ENCODE measurements around the gene PLBD1. TPM values are rescaled to one million over a fixed set of nuclear protein-coding genes. Genes with fewer than 3 reads are reported as not detected.

The PLBD1 gene
- total RNA-seq, 4 donors from 2014 or later: 30.8 to 74.6 (median 40.4) TPM

DNA sequence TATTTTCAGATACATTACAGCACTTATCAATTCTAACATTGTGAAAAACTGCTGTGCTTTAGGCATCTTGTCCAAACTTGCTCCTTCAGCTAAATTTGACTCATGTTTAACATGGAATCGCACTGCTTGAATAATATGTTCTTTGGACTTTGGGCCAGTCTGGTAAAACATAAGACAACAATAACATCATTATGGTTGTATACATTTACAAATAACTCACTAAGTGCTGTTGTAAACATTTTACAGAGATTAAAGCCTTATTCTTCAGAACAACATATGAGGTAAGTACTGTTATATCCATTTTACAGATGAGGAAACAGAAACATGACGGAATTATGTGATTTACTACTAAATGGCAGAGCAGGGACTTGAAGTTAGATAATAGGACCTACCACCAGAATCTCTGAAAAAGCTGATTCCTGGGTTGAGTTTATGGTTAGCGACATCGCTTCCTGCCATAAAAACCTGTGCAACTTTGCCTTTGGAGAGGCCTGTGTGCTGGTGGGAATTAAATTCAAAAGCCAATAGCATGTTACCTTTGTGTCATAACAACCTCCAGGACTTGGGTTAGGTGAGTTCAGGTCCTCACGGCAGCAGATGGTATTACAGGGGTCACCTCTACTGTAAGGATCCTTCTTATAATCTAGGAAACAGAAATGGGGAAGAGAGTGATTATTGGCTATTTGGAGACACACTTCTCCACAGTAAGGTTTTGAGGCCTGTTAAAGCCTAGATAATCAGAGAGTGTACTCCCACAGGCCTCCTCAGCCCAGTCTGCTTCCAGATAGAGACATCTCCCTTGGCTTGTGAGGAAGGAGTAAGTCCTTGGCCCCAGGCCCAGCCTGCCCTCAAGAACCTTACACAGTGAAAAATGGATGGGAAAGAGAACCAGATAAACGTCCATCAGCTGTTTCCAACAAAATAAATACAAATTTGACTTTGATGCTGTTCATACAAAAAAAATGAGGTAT, 61.8 kb downstream of the PLBD1 start:
- in situ Hi-C loops (cut with MboI; ENCODE audit: low pct_ligation_motif_present in 1 of 4, low pct_unique_long_range_greater_than_20kb in 1 of 4, low sequenced_read_pairs in 3 of 4): loop anchor here in 1 of 4 donors (25.0 kb wide), 1 partner anchor 106 kb away; no protein-coding TSS in a partner anchor

DNA sequence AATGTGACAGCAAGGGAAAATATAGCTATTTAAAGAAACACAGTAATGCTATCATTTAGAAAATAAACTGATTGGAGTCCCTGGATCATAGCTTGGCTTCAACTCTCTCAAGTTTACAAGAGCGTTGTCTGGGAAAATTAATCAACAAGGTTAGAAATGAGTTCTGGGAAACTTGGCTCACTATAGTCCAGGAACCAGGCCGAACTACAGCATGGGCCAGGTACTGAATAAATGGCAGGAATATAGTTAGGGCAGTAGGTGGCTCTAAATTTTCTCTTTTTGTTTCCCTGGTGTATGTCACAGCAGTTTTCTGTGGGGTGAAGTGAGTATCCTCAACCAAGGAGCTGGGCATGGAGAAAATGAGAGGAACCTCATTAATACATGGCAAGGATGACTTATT, 72.4 kb downstream of the PLBD1 start:
- DNase-seq: no peak
- Histone ChIP-seq H3K27me3 (no peaks in the 10 kb centered on the region), H3K4me1 (no peaks in the 10 kb centered on the region), H3K4me3 (no peak overlapping the region), H3K36me3 (peaks cover 0 to 60% (median 9%) of the 10 kb centered on the region in 4 donors), H3K9me3 (no peaks in the 10 kb centered on the region), H3K27ac (no peak overlapping the region)
- intact Hi-C loops (cut with DNase I; ENCODE audit: low total_unique reads) (no loop called here), in situ Hi-C loops (cut with MboI; ENCODE audit: low pct_ligation_motif_present in 1 of 4, low pct_unique_long_range_greater_than_20kb in 1 of 4, low sequenced_read_pairs in 3 of 4) (no loop called here)
- 96 to 100% methylated on average over 1 to 2 of the region's 2 CpGs for WGBS, 2 donors (ENCODE audit: low coverage in 1 of 2)
- TF ChIP-seq POLR2A (IDR thresholded peaks at IDR 0.05) (no peak), EP300 (IDR thresholded peaks at IDR 0.05; ENCODE audit: low read depth) (no peak), POLR2AphosphoS5 (IDR thresholded peaks at IDR 0.05) (no peak)
- TF ChIP-seq, protein P1, sequence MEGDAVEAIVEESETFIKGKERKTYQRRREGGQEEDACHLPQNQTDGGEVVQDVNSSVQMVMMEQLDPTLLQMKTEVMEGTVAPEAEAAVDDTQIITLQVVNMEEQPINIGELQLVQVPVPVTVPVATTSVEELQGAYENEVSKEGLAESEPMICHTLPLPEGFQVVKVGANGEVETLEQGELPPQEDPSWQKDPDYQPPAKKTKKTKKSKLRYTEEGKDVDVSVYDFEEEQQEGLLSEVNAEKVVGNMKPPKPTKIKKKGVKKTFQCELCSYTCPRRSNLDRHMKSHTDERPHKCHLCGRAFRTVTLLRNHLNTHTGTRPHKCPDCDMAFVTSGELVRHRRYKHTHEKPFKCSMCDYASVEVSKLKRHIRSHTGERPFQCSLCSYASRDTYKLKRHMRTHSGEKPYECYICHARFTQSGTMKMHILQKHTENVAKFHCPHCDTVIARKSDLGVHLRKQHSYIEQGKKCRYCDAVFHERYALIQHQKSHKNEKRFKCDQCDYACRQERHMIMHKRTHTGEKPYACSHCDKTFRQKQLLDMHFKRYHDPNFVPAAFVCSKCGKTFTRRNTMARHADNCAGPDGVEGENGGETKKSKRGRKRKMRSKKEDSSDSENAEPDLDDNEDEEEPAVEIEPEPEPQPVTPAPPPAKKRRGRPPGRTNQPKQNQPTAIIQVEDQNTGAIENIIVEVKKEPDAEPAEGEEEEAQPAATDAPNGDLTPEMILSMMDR (IDR thresholded peaks at IDR 0.05): no peak

More for the DNA sequence above, 61.8 kb downstream of the PLBD1 start:
- Histone ChIP-seq H3K36me3 (peaks cover 0 to 22% (median 0%) of the 10 kb centered on the region in 4 donors), H3K27ac (peak overlapping the region in 1 of 4 donors; percentile 19), H3K27me3 (no peaks in the 10 kb centered on the region), H3K4me1 (no peaks in the 10 kb centered on the region), H3K4me3 (no peak overlapping the region), H3K9me3 (no peaks in the 10 kb centered on the region)
- intact Hi-C loops (cut with DNase I; ENCODE audit: low total_unique reads): no loop called here
- DNase-seq: no peak
- 79 to 88% methylated on average over 3 to 6 of the region's 6 CpGs for WGBS, 2 donors (ENCODE audit: low coverage in 1 of 2)
- no peak for TF ChIP-seq POLR2AphosphoS5 (IDR thresholded peaks at IDR 0.05)
- TF ChIP-seq, protein P1 (IDR thresholded peaks at IDR 0.05): no peak

DNA sequence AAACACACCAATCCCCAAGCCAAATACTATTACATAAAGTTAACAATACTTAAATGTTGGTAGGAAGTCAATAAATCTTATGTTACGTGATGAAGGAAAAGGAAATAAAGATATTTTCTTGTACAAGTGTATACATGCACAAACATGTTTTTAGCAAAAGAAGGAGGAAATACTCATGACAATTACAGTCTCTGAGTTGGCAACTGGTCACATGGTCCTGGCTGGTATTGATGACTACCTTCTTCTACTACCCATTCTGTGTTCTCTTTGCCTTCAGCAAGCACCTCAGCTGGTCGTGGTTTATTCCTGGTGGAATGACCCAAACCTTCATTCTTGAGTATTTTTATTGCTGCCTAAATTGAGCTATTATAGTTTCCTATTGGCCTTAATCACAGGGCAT, 84.8 kb downstream of the PLBD1 start:
- H3K4me3 ChIP-seq: no peak overlapping the region
- H3K36me3 ChIP-seq: peaks cover 0 to 81% (median 30%) of the 10 kb centered on the region in 4 donors
- 91 to 94% methylated on average over 1 to 2 of the region's 2 CpGs for WGBS, 2 donors (ENCODE audit: low coverage in 1 of 2)
- no peaks in the 10 kb centered on the region for H3K27me3 ChIP-seq
- no peak for DNase-seq
- in situ Hi-C loops (cut with MboI; ENCODE audit: low pct_ligation_motif_present in 1 of 4, low pct_unique_long_range_greater_than_20kb in 1 of 4, low sequenced_read_pairs in 3 of 4) (no loop called here), intact Hi-C loops (cut with DNase I; ENCODE audit: low total_unique reads) (no loop called here)
- no peak for TF ChIP-seq EP300 (IDR thresholded peaks at IDR 0.05; ENCODE audit: low read depth)
- TF ChIP-seq, protein P1 (IDR thresholded peaks at IDR 0.05): no peak
- no peak for TF ChIP-seq POLR2A (IDR thresholded peaks at IDR 0.05)
- TF ChIP-seq POLR2AphosphoS5 (IDR thresholded peaks at IDR 0.05): no peak
- no peak overlapping the region for H3K27ac ChIP-seq
- no peaks in the 10 kb centered on the region for H3K9me3 ChIP-seq
- no peaks in the 10 kb centered on the region for H3K4me1 ChIP-seq

DNA sequence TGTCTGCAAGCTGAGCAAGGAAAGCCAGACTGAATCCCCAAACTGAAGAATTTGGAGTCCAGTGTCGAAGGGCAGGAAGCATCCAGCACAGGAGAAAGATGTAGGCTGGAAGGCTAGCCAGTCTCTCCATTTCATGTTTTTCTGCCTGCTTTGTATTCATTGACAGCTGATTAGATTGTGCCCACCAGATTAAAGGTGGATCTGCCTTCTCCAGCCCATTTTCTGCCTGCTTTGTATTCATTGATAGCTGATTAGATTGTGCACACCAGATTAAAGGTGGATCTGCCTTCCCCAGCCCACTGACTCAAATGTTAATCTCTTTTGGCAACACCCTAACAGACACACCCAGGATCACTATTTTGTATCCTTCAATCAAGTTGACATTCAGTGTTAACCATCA, 85.3 kb downstream of the PLBD1 start:
- no peak overlapping the region for H3K4me3 ChIP-seq
- no peak for DNase-seq
- whole genome bisulfite sequencing, 2 donors (ENCODE audit: low coverage in 1 of 2): 89 to 100% methylated on average over 1 of the region's 1 CpG
- TF ChIP-seq, protein P1 (IDR thresholded peaks at IDR 0.05): no peak
- no peak for TF ChIP-seq EP300 (IDR thresholded peaks at IDR 0.05; ENCODE audit: low read depth)
- TF ChIP-seq POLR2A (IDR thresholded peaks at IDR 0.05): no peak
- no peak for TF ChIP-seq POLR2AphosphoS5 (IDR thresholded peaks at IDR 0.05)
- no peak overlapping the region for H3K27ac ChIP-seq
- H3K4me1 ChIP-seq: no peaks in the 10 kb centered on the region
- no peaks in the 10 kb centered on the region for H3K9me3 ChIP-seq
- H3K36me3 ChIP-seq: peaks cover 0 to 85% (median 30%) of the 10 kb centered on the region in 4 donors
- in situ Hi-C loops (cut with MboI; ENCODE audit: low pct_ligation_motif_present in 1 of 4, low pct_unique_long_range_greater_than_20kb in 1 of 4, low sequenced_read_pairs in 3 of 4): no loop called here
- no peaks in the 10 kb centered on the region for H3K27me3 ChIP-seq
- intact Hi-C loops (cut with DNase I; ENCODE audit: low total_unique reads): no loop called here

Measured in transverse colon (tissue), 4 donors.